NCI-H146 treated with DMSO at 0.1 percent for 48 hours (cell line): Measurements from ENCODE around the gene NAIF1.
"Not testable (repeated sequence)": the region's sequence is repeated elsewhere in the genome, so short reads cannot be mapped to it uniquely, and the experiment has no call there.

Experiments used
- DNase-seq: peaks from one replicate; lab custom pipeline; 2025; ENCODE audit not compliant: unreplicated experiment; lab: John Stamatoyannopoulos, UW

The NAIF1 gene

GRCh38 chr9:128034821-128035652, 32.1 kb downstream of the NAIF1 start:
- DNase-seq: peak; percentile 48

- DNase-seq: no peak
Observed at GRCh38 chr9:128033609-128034008, 33.5 kb downstream of the NAIF1 start.

- no peak for DNase-seq
Observed at GRCh38 chr9:128027705-128028104, 39.4 kb downstream of the NAIF1 start.

- no peak for DNase-seq
Observed at GRCh38 chr9:128026773-128027541, 40.2 kb downstream of the NAIF1 start.

GRCh38 chr9:128026255-128026772, 40.8 kb downstream of the NAIF1 start:
- DNase-seq: no peak

GRCh38 chr9:128025736-128026135, 41.4 kb downstream of the NAIF1 start:
- DNase-seq: no peak

GRCh38 chr9:128024761-128025308, 42.3 kb downstream of the NAIF1 start:
- no peak for DNase-seq

- not testable (repeated sequence) for DNase-seq
Observed at GRCh38 chr9:128023671-128024070, 43.4 kb downstream of the NAIF1 start.

- DNase-seq: no peak
Observed at GRCh38 chr9:128022886-128023285, 44.2 kb downstream of the NAIF1 start.

GRCh38 chr9:128021098-128021497, 46.0 kb downstream of the NAIF1 start:
- no peak for DNase-seq

GRCh38 chr9:128020692-128021091, 46.4 kb downstream of the NAIF1 start:
- no peak for DNase-seq

GRCh38 chr9:128015696-128016095, 51.4 kb downstream of the NAIF1 start:
- DNase-seq: no peak
